SKM-1 (cell line): ENCODE results near the gene POMT2.
A peak's percentile ranks its signal among the peaks of the same experiment; 100 is the strongest.
"Not testable (repeated sequence)": the region's sequence is repeated elsewhere in the genome, so short reads cannot be mapped to it uniquely, and the experiment has no call there.

Source experiments
- DNase-seq: peaks from one replicate; lab custom pipeline; 2025; ENCODE audit not compliant: unreplicated experiment; lab: John Stamatoyannopoulos, UW

POMT2 gene

DNA sequence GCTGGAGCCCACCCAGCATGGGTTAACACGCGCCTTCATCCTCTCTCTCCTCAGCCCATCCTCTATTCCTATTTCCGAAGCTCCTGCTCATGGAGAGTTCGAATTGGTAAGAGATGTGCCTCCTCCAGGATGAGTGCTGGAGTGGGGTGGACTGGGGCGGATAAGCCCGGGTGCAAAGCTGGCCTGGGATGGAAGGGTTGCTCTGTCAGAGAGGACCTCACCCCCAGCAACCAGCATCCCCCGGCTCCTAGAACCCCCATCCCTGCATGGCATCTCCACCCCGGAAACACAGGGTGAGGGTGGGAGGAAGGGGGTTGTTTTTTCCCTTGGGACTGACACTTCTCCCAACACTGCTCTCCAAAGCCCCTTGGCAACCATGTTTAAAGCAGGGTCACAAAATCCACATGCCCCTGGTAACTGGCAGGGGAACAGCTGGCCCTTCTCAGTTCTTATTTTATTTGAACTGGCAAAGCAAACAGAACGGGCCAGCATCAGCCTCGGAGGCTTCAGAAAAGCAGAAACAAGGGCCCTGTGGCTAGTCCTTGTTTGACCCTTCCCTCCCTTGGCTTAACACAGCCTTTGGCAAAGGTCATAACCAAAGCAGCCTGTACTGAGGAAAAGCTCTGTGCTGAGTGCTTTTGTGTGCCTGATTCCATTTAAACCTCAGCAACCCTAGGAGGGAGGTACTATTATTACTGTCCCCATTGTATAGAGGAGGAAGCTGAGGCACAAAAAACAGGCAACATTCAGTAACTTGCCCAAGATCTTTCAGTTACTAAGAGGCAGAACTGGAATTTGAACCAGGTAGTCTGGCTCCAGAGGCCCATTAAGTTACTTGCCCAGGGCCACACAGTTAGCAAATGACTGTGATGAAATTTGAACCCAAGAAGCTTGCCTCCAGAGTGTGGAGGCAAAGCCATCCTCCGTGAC is 4.4 kb upstream of the POMT2 start:
- DNase-seq = no peak

- DNase-seq = no peak
Measured at GRCh38 chr14:77324289-77324688, 3.6 kb upstream of the POMT2 start.

GRCh38 chr14:77323571-77323970 is 2.9 kb upstream of the POMT2 start:
- DNase-seq = no peak

DNA sequence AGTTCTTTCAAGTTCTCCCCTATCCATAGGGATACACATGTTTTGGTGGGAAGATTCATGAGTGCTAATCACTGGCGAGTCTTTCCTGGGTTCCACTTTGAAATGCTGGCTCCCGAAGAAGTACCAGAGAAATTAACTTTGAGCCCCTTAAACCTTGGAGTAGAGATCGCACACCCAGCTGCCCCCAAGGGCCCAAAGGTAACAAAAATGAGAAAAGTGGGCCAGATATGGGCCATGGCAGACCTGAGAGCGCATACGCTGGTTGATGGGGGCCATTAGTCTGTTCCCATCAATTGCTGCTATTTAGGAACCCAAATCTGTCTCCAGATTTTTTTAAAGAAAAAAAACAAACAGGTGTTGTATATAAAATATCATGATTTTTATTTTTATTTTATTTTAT is 2.3 kb upstream of the POMT2 start:
- no peak for DNase-seq

DNA sequence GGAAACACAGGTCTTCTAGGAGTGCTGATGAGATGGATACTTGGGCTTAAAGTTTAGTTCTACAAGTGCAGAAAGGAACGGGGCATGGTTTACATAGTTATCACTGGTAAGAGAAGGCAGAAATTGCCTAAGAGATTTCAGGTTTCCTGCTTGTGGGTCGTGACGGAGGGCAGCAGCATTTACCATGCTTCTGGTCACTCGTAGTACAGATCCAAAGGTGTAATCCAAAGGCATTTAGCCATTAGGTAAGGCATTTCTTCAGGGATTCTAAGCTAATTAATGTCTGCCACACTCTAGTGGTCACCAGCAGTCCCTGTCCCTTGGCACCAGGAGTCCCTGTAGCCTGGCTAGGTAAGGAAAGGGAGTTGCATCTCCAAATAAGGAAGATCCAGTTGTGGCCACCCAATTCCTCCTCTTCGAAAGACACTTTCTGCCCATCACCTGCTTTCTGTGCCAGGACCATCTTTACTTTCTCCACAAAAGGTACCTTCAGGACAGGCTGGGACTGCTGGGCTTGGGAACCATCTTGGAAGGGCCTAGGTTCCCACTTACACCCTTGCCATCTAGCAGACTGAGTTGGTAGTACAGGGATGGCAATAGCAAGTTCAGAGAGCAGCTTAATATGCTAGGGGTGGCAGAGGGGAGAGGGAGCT is 1.7 kb upstream of the POMT2 start:
- DNase-seq = no peak

DNA sequence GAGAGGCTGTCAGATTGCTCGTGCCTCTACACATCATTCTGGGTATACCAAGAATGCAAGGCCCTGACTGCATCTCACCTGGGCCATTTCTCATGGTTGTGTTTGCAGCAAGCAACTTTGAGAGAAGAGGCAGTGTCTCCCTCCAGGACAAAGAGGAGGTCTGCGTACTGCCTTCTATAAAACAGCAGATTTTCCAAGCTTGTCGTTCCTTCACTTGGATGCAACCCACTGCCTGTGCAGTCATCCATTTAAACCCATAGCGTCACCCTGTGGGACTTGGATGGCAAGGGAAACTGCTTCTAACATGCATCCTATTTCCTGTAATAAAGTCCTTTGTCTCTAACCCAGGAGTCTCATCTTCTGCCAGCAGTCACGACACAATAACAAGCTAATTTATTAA is 1.3 kb downstream of the POMT2 start:
- DNase-seq = no peak

- not testable (repeated sequence) for DNase-seq
Measured at GRCh38 chr14:77318756-77319155, 1.9 kb downstream of the POMT2 start.

DNA sequence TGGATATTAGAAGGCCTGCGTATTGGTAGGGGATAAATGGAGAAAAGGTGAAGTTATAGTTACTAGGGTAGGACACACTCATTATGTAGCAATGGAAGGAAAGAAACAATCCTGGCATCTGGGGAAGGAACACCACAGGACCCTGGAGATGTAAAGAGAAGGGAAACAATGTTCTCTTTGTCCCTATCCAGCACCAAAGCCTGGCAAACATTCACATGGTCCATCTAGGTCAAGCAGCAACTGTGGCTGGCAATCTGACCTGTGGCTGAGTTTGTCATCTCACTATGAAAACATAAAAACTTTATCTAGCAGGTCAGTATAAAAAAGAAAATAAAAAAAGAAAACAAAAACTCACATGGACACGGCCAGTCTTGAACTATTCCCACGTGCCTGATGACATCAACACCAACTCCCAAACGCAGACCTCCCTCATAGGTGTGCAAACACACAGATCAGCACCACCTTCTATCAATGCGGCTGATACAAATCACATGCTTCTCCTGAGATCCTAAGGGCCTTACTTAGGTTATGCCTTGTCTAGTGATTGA is 2.6 kb downstream of the POMT2 start:
- no peak for DNase-seq

DNA sequence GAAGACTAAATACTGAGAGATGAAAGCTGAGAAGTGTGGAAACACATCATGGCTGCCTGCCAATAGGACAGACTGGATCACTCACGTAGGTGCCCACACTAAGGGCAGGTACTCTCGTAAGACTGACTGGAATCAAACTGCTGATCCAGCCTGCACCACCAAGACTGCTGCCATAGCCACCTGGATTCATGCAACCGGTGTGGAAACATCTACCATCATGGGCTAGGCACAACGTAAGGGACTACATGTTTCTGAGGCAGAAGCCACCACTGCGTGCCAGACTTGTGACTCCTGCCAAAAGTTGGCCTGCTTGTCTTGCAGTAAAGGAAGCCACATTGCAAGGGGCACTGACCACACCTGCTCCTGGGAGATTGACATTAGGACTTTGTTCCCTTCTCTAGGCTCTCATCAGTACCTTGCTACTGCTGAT is 3.8 kb downstream of the POMT2 start:
- no peak for DNase-seq

DNA sequence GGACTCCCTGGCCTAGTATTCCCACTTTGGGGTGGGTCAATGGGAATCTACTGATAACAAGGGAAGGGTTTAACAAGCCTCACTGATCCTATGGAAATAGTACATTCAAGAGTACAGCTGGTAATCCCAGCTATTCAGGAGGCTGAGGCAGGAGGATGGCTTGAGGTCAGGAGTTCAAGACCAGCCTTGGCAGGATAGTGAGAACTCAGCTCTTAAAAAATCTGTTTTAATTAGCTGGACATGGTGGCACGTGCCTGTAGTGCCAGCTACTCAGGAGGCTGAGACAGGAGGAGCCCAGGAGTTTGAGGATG is 4.5 kb downstream of the POMT2 start:
- DNase-seq = no peak

DNA sequence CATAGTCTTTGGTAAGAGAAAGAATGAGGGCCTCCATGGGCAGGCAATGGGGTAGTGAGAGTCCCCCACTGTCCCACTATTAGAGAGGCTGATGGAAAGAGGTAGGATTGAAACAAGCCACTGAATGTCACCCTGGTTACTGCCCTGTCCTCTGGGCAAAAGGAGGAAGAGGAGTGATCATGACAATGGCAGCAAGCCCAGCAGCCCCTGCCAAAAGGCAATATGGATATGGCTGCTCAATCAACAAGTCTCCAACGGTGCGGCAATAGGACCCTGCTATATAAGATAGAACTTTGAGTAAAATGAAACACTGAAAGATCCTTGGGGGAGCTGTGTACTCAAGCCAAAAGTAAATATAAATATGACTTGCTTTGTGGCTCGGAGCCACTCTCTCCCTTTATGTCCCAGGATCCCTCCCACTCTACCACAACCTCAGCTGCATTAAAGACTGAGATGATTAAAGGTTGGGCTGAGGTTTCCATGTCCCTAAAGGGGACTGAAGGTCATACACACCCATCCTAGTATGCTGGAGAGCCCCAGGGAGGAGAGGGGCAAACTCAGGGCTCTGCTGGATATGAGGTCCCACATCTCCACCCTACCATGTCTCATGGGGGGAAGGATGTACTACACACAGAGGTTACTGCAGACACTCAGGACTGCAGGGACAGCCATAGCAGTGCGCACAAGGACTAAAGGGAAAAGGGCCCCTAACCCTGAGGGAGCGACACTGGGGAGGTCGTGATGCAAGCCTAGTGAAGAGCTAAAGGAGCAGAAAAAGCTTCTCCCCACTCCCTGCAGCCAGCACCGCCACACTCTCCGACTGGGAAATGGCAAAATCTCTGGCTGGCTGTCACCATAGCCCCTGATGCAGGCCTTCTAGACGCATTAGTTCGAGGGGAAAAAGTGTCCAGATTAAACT is 5.9 kb downstream of the POMT2 start:
- DNase-seq = no peak

DNA sequence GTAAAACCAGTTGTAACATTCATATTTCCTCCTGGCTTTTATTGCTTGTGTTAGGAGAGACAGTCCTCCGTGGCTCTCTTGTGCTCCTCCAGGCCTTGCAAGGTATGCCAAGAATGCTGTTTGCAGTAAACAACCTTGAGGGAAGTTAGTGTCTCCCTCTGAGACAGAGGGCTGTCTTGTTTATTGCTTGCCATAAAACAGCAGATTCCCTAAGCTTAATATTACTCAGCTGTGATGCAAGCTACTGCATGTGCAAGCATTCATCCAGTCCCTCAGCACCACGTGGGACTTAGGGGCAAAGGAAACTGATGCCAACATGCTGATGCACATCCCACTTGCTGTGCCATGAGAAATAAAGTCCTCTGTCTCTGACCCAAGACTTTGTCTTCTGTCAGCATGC is 6.6 kb downstream of the POMT2 start:
- no peak for DNase-seq

- DNase-seq = no peak
Measured at GRCh38 chr14:77313371-77313770, 7.3 kb downstream of the POMT2 start.

- no peak for DNase-seq
Measured at GRCh38 chr14:77311217-77311616, 9.5 kb downstream of the POMT2 start.

DNA sequence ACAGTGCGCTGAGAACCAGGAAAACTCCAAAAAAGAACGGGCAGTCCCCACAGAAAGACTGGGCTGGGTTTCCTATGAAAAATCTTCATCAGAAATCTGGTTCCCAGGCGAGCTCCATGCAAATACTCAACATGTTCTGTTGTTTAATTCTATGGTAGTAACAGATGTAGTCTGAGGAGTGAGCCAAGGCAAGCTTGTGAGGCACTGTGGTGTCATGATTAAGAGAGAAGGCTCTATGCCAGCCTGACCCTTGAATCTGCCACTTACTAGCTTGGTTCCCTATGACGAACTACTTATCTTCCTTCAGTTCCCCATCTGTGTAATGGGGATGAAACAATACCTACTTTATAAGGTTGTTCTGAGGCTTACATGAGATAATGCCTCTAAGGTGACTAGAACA is 10.7 kb downstream of the POMT2 start:
- no peak for DNase-seq

DNA sequence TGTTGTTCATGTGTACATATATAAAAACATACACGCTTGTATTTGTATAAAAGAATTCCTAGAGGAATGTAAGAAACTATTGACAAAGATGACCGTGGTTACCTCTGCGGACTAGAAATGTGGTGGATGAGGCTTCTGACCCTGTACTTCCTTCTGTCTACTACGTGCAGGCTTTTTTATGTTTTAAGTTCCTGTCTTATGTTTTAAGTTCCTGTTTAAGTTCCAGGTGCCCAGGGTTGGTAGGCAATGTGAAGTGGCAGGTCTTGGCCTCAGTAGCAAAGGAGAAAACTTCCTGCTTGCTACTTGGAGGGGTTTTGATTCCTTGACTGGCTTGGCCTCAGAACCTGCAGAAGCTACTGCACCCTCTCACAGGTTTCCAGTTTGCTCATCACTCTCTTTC is 11.6 kb downstream of the POMT2 start:
- DNase-seq = peak; percentile 6

DNA sequence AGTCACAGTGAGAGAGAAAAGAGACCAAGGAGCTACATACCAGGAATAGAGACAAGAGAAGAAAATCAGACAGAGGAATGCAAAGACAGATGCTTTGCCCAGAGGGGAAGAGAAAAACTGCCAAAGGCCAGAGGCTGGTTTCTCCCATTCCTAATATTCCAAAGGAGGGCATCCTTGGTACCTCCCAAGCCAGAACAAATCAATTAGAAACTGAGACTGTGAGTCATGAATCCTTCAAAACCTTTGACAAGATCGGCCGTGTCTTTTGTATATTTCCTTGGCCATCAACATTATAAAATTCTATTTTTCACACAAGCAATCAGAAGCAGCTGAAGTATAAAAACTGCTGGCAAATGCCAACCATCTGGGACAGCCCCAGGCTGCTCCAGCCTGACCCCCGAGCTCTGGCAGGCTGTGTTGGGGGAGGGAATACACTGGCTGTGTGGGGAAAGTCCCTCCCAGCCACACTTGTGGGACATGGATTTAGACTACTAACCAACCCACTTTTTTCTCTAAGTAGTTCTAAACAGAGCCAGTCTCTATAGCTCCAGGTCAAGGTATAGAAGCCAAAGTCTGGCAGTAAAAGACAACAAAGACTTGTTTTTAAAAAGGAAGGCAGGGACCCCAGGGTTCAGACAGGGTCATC is 13.7 kb downstream of the POMT2 start:
- DNase-seq = no peak

DNA sequence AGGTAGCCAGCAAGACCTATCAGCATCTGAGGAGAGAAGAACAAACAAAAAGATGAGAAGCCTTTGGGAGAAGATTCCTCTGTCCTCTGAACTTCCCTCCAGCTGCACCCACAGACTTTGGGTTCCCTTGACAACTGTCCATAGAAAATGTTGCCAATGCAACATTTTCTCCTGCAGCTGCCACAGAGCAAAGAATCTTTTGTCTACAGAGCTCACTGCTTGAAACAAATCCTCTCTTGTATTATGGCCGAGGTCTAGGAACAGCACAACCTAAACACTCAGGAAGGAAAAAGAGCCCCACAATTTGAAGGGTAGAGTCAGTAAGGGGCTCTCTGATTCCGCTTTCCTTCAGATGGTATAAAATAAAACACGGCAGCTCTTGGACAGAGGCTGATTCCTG is 14.3 kb downstream of the POMT2 start:
- DNase-seq = no peak

GRCh38 chr14:77305696-77306095 is 15.0 kb downstream of the POMT2 start:
- no peak for DNase-seq

- DNase-seq = no peak
Measured at GRCh38 chr14:77303417-77304156, 17.1 kb downstream of the POMT2 start.
